Uterus (tissue), 2 donors: Measurements from ENCODE around the gene SLC35E2B.
"Not testable (repeated sequence)": the region's sequence is repeated elsewhere in the genome, so short reads cannot be mapped to it uniquely, and the experiment has no call there.

ENCODE experiments used
- POLR2A ChIP-seq, 2 donors: fragments of 450-650 bp; IDR thresholded peaks; one replicate each; pipeline ENCODE4 v1.6.1; 2016; ENCODE audit warnings: antibody characterized with exemption in 2 of 2, mild to moderate bottlenecking in 1 of 2, moderate library complexity in 1 of 2
- TF ChIP-seq, protein P1 (sequence below), 4 experiments: fragments of 200-600 bp in 2 of 4; fragments of 450-650 bp in 2 of 4; sonication (generic) in 2 of 4; IDR thresholded peaks; one replicate each; pipeline ENCODE4 v1.5.1; 2016 to 2019; ENCODE audit warnings: antibody characterized with exemption in 4 of 4, mild to moderate bottlenecking in 2 of 4, moderate library complexity in 1 of 4

DNA sequence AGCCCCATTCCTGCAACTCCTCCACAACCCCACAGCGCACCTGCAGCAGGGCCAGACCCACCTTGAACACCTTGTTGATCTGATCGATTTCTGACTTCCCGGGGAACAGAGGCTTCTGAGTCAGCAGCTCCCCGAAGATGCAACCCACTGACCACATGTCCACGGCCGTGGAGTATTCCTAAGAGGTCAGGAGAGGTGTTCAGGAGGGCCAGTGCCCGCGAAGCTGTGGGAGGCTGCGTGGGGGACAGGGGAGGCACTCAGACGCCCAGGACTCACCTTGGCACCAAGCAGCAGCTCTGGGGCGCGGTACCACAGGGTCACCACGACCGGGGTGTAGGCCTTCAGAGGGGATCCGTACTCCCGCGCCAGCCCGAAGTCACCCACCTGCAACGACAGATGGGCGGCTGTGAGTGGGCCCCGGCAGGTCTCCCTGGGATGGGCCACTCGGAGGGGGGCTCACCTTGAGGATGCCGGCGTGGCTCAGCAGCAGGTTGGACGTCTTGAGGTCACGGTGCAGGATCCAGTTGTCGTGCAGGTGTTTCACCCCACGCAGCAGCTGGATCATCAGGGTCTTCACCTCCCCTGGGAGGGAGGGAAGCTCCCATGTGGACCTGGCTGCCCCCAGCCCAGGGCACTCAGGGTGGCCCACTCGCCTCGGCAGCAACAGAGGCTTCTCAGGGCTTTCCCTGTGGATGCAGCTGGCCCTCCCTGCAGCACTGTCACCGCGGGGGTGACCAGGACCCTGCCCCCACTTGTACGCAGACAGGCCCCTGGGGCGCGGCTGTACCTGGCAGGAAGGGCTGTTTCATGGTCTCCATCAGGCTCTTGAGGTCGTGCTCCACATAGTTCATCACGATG, 55.7 kb downstream of the SLC35E2B start:
- not testable (repeated sequence) for TF ChIP-seq POLR2A (IDR thresholded peaks at IDR 0.05)
- TF ChIP-seq, protein P1, sequence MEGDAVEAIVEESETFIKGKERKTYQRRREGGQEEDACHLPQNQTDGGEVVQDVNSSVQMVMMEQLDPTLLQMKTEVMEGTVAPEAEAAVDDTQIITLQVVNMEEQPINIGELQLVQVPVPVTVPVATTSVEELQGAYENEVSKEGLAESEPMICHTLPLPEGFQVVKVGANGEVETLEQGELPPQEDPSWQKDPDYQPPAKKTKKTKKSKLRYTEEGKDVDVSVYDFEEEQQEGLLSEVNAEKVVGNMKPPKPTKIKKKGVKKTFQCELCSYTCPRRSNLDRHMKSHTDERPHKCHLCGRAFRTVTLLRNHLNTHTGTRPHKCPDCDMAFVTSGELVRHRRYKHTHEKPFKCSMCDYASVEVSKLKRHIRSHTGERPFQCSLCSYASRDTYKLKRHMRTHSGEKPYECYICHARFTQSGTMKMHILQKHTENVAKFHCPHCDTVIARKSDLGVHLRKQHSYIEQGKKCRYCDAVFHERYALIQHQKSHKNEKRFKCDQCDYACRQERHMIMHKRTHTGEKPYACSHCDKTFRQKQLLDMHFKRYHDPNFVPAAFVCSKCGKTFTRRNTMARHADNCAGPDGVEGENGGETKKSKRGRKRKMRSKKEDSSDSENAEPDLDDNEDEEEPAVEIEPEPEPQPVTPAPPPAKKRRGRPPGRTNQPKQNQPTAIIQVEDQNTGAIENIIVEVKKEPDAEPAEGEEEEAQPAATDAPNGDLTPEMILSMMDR (IDR thresholded peaks at IDR 0.05), result not testable (repeated sequence)
